NCI-H146 (cell line): Measurements from ENCODE around the gene PDLIM1.

Source experiments
- DNase-seq: peaks from one replicate; lab custom pipeline; 2025; lab: John Stamatoyannopoulos, UW

Gene PDLIM1

GRCh38 chr10:95314192-95314918 is 23.6 kb upstream of the PDLIM1 start:
- DNase-seq, result no peak

GRCh38 chr10:95312986-95313495 is 22.2 kb upstream of the PDLIM1 start:
- DNase-seq, result no peak

GRCh38 chr10:95312257-95312656 is 21.5 kb upstream of the PDLIM1 start:
- DNase-seq, result no peak

GRCh38 chr10:95309958-95310357 is 19.2 kb upstream of the PDLIM1 start:
- no peak for DNase-seq

- no peak for DNase-seq
Measured at GRCh38 chr10:95308389-95309302, 17.8 kb upstream of the PDLIM1 start.

- DNase-seq, result no peak
Measured at GRCh38 chr10:95306851-95307250, 16.0 kb upstream of the PDLIM1 start.

- no peak for DNase-seq
Measured at GRCh38 chr10:95306318-95306650, 15.5 kb upstream of the PDLIM1 start.

GRCh38 chr10:95305606-95306317 is 15.0 kb upstream of the PDLIM1 start:
- no peak for DNase-seq

GRCh38 chr10:95304976-95305375 is 14.2 kb upstream of the PDLIM1 start:
- no peak for DNase-seq

- no peak for DNase-seq
Measured at GRCh38 chr10:95304463-95304862, 13.7 kb upstream of the PDLIM1 start.

- no peak for DNase-seq
Measured at GRCh38 chr10:95303950-95304349, 13.1 kb upstream of the PDLIM1 start.

- no peak for DNase-seq
Measured at GRCh38 chr10:95303535-95303934, 12.7 kb upstream of the PDLIM1 start.

- DNase-seq, result no peak
Measured at GRCh38 chr10:95300022-95300539, 9.3 kb upstream of the PDLIM1 start.

GRCh38 chr10:95297402-95297801 is 6.6 kb upstream of the PDLIM1 start:
- peak; percentile 44 for DNase-seq

GRCh38 chr10:95296764-95297163 is 6.0 kb upstream of the PDLIM1 start:
- DNase-seq, result no peak

GRCh38 chr10:95295031-95295755 is 4.4 kb upstream of the PDLIM1 start:
- DNase-seq, result peak; percentile 73

- no peak for DNase-seq
Measured at GRCh38 chr10:95293631-95294030, 2.8 kb upstream of the PDLIM1 start.

GRCh38 chr10:95291365-95292039 is 699 bp upstream of the PDLIM1 start:
- DNase-seq, result no peak

GRCh38 chr10:95289921-95290421 is 832 bp downstream of the PDLIM1 start:
- no peak for DNase-seq

GRCh38 chr10:95289003-95289920 is 1.5 kb downstream of the PDLIM1 start:
- DNase-seq, result peak; percentile 38
